Stomach smooth muscle (tissue), 2 donors: Measurements from ENCODE around the gene PLEKHA5.

Experiments used
- H3K27ac ChIP-seq: one replicate; pipeline ENCODE4 v1.7.0; 2013; ENCODE audit warnings: mild to moderate bottlenecking, low read length, inconsistent platforms
- H3K27me3 ChIP-seq, 2 donors: one replicate each; pipeline ENCODE4 v1.7.0; 2013; ENCODE audit warnings: low read length in 2 of 2; ENCODE audit not compliant: insufficient read depth in 2 of 2, control insufficient read depth in 1 of 2
- H3K36me3 ChIP-seq, 2 donors: one replicate each; pipeline ENCODE4 v1.7.0; 2013; ENCODE audit warnings: low read length in 2 of 2; ENCODE audit not compliant: control insufficient read depth in 2 of 2, insufficient read depth in 2 of 2
- H3K4me1 ChIP-seq: one replicate; pipeline ENCODE4 v1.7.0; 2013; ENCODE audit warnings: low read length; ENCODE audit not compliant: control insufficient read depth, insufficient read depth
- H3K4me3 ChIP-seq, 2 donors: one replicate each; pipeline ENCODE4 v1.7.0; 2013; ENCODE audit warnings: low read length in 2 of 2
- H3K9ac ChIP-seq, 2 donors: one replicate each; pipeline ENCODE4 v1.7.0; 2013; ENCODE audit warnings: low read length in 2 of 2, mild to moderate bottlenecking in 1 of 2
- H3K9me3 ChIP-seq, 2 donors: one replicate each; pipeline ENCODE4 v1.7.0; 2013; ENCODE audit warnings: low read length in 2 of 2; ENCODE audit not compliant: control insufficient read depth in 2 of 2
- donor health status: healthy.
- donor health status: Pancreatic carcinoma.

PLEKHA5 gene

DNA sequence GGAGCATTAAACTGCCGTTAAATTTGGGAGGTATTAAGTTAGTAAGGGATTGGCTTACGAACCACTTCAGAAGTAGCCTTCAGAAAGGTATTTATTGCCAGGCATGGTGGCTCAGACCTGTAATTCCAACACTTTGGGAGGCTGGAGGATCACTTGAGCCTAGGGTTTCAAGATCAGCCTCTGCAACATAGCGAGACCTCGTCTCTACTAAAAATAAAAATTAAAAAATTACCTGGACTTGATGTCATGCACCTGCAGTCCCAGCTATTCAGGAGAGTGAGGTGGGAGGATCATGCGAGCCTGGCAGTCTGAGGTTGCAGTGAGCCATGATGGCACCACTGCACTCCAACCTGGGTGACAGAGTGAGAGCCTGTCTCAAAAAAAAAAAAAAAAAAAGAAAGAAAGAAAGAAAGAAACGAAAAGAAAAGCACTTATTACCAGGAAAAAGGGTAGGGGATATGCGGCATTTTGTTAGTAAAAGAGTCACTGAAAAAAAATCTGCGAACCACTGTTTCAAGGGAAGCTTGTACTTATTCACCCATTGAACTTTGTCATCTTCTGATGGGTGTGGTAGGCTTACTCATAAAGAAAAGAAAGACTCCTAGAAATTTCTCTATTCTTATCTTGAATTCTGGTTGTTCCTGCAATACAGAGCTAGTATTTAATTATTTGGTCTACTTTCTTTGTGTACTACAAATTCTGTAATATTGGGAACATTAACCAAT, 33.6 kb upstream of the PLEKHA5 start:
- H3K4me3 ChIP-seq: no peak overlapping the region
- H3K4me1 ChIP-seq: no peaks in the 10 kb centered on the region
- no peaks in the 10 kb centered on the region for H3K27me3 ChIP-seq
- H3K9me3 ChIP-seq: no peaks in the 10 kb centered on the region
- H3K27ac ChIP-seq: no peak overlapping the region
- no peak overlapping the region for H3K9ac ChIP-seq
- H3K36me3 ChIP-seq: no peaks in the 10 kb centered on the region

DNA sequence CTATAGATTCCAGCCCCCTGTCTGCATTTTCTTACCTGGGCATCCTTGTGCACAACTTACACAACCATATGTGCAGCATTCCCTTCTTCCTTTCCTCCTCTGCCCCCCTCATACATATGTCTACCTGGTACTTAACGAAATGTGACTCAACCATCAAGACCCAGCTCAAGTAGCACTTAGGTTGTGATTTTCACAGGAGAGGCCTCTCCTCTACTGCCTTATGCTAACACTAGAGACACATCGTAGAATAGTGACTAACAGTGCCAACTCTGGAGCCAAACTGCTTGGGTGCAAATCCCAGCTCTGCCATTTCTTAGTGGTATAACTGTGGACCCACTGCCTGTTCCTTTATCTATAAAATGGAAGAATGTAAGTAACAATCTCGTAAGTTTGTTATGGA, 24.1 kb upstream of the PLEKHA5 start:
- no peak overlapping the region for H3K9ac ChIP-seq
- no peaks in the 10 kb centered on the region for H3K27me3 ChIP-seq
- H3K36me3 ChIP-seq: no peaks in the 10 kb centered on the region
- no peak overlapping the region for H3K27ac ChIP-seq
- H3K4me3 ChIP-seq: no peak overlapping the region
- H3K4me1 ChIP-seq: no peaks in the 10 kb centered on the region
- no peaks in the 10 kb centered on the region for H3K9me3 ChIP-seq

DNA sequence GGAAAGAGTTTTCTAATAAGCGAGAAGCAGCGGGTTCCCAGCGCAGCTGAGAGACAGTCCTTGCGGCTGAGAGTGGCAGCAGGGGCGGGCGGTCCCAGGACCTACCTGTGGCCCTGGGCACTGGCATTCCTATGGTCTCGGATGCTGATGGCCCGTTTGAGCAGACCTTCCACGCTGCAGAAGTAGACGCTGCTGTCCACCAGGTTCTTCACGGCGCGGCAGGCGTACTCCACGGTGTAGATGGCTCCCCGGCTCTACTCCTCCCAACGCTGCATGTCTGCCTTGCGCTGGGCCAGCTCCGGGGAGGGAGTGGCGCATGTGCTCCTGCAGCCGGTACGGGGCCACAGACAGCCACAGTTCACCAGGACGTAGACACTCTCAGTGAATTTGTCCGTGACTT, 21.8 kb upstream of the PLEKHA5 start:
- Histone ChIP-seq H3K9ac (no peak overlapping the region), H3K27ac (no peak overlapping the region), H3K4me3 (no peak overlapping the region), H3K36me3 (no peaks in the 10 kb centered on the region), H3K27me3 (no peaks in the 10 kb centered on the region), H3K4me1 (no peaks in the 10 kb centered on the region), H3K9me3 (no peaks in the 10 kb centered on the region)

DNA sequence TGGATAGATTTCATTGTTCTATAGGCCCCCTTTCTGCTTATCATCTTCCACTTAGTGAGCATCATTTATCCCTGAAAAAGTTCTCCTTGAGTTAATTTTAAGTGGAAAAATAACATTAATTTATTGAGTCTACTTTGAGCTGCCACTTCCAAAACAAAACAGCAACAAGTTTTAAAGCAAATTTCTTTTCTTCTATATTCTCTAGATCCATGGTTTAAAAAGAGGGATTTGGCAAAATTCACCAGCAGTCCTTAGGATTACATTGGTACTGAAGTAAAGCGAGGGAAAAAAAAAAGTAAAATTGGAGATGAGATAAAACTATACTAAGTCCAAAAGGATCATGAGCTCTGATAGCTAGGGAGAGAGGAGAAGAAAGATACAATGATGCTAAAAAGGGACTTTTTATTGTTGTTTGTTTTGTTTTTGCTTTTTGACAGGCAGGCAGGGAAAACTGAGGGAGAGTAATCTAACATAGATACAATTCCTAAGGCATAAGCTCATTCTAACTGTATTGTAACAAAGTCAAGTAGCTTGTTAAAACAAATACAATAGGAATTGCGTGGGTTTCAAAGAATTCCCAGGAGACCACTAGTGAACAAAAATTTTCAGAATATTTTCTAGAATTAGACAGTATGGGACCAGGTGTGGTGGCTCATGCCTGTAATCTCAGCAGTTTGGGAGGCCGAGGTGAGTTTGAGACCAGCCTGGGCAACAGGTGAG, 19.2 kb upstream of the PLEKHA5 start:
- Histone ChIP-seq H3K4me3 (no peak overlapping the region), H3K27ac (no peak overlapping the region), H3K27me3 (no peaks in the 10 kb centered on the region), H3K4me1 (no peaks in the 10 kb centered on the region), H3K36me3 (no peaks in the 10 kb centered on the region), H3K9ac (no peak overlapping the region), H3K9me3 (no peaks in the 10 kb centered on the region)

DNA sequence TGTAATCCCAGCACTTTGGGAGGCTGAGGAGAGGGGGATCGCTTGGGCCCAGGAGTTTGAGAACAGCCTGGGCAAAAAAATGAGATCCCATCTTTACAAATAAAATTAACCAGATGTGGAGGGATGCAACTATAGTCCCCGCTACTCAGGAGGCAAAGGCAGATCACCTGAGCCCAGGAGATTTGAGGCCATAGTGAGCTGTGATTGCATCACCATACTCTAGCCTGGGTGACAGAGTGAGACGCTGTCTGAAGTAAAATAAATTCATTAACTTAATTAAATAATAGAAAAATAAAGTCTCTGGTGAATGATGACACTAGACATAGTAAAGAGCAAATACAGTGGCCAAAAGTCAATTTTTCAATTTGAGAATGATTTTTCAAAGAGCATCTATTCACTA, 16.1 kb upstream of the PLEKHA5 start:
- no peaks in the 10 kb centered on the region for H3K27me3 ChIP-seq
- no peak overlapping the region for H3K27ac ChIP-seq
- no peaks in the 10 kb centered on the region for H3K9me3 ChIP-seq
- no peaks in the 10 kb centered on the region for H3K36me3 ChIP-seq
- no peak overlapping the region for H3K9ac ChIP-seq
- no peak overlapping the region for H3K4me3 ChIP-seq
- H3K4me1 ChIP-seq: no peaks in the 10 kb centered on the region

DNA sequence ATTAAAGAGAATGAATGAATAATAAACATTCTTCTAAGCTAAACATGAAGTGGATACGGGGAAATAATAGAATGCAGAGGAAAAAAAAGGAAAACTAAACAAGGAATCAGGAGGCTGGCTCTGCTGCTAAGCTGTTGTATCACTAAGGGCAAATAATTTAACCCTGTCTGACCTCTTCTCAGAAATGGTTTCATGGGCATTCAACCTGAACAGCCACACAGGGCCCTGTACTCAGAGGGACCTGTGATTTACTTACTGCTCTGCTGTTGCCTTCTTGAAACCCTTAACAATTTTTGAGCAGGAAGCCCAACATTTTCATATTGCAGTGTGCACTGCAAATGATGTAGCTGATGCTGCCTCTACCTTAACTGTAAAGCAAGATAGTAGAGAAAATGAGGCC, 14.2 kb upstream of the PLEKHA5 start:
- no peaks in the 10 kb centered on the region for H3K27me3 ChIP-seq
- no peak overlapping the region for H3K9ac ChIP-seq

DNA sequence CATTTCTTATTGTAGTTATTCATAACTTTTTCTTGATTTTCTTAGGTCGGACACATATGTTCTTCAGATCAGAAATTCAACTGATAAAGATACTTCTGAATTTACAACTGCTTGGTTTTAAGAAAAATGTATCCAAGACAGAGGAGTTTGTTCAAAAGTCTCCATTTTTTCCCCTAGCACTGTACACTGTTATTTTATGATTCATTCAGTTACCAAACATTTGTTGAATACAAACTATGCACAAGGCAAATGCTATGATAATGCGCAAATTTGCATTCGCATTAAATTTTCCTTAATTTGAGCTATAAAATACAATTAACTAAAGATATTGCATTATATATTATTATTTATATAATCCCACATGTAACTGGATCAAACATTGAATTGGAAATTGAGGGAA, 10.1 kb upstream of the PLEKHA5 start:
- Histone ChIP-seq H3K9me3 (no peaks in the 10 kb centered on the region), H3K9ac (no peak overlapping the region), H3K4me3 (no peak overlapping the region), H3K36me3 (no peaks in the 10 kb centered on the region), H3K27me3 (no peaks in the 10 kb centered on the region), H3K4me1 (no peaks in the 10 kb centered on the region), H3K27ac (no peak overlapping the region)

More for the DNA sequence above, 14.2 kb upstream of the PLEKHA5 start:
- H3K4me3 ChIP-seq: no peak overlapping the region
- H3K36me3 ChIP-seq: no peaks in the 10 kb centered on the region
- no peaks in the 10 kb centered on the region for H3K4me1 ChIP-seq
- no peaks in the 10 kb centered on the region for H3K9me3 ChIP-seq
- H3K27ac ChIP-seq: no peak overlapping the region

DNA sequence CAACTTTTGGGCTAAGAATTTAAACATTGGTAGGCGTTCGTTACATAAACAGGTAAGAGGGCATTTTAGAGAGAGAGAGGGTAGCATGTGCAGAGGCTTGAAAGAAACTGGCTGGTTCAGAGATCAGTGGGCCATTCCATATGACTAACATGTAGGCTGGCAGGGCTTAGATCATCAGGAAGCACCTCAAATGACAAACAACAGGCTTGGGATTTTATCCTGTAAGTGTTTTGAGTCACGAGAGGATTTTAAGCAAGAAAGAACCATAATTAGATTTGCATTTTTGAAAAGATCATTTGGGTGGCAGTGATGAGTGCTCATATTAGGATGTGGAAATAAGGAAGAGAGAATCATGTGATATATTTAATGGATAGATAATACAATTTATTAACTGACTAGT, 8.7 kb upstream of the PLEKHA5 start:
- Histone ChIP-seq H3K4me1 (no peaks in the 10 kb centered on the region), H3K4me3 (no peak overlapping the region), H3K9ac (no peak overlapping the region), H3K9me3 (no peaks in the 10 kb centered on the region), H3K27ac (no peak overlapping the region), H3K36me3 (no peaks in the 10 kb centered on the region), H3K27me3 (no peaks in the 10 kb centered on the region)

DNA sequence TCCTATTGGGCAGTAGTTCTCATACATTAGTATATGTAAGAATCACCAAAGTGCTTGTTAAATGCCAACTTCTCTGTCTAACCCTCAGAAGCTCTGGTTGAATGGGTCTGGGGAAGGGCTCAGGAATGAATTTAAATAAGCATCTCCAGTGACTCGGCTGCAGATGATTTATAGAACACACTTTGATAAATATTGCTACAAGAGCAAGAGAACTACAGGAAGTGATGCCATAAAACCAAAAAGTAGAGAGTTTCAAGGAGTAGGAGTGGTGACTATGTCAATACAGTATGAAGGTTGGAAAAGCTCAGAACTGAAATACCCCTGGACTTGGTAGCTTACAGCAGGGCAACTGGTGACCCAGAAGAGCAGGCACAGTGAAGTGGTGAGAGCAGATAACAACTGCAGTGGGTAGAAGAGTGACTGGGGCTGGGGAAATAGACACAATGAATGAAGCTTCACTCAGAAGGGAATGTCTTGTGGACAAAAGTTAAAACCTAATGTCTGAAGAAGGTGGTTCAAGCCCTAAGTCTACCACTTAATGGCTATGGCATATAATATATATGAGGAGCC, 8.0 kb upstream of the PLEKHA5 start:
- no peak overlapping the region for H3K4me3 ChIP-seq
- no peaks in the 10 kb centered on the region for H3K27me3 ChIP-seq

DNA sequence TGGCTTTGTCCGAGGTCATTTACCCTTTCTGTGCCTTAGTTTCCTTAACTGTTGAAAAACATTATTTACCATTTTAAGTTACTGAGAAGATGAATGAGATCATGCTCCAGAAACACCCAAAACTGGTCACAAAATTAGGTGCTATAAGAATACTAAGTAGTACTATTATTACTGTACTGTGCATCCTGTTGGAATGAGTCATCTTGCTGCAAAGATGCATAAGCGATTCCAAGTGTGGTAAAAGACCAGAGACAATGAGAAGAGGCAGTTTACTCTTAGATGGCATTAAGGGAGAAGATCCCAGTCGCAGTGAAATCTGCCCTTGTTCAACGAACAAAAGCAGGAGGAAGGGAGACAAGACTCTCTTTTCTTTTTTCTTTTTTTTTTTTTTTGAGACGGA, 4.2 kb upstream of the PLEKHA5 start:
- H3K27me3 ChIP-seq: no peaks in the 10 kb centered on the region
- no peak overlapping the region for H3K4me3 ChIP-seq
- no peak overlapping the region for H3K9ac ChIP-seq
- H3K36me3 ChIP-seq: no peaks in the 10 kb centered on the region
- H3K9me3 ChIP-seq: peaks cover 5% of the 10 kb centered on the region in 2 donors
- no peaks in the 10 kb centered on the region for H3K4me1 ChIP-seq
- no peak overlapping the region for H3K27ac ChIP-seq

More for the DNA sequence above, 8.0 kb upstream of the PLEKHA5 start:
- Histone ChIP-seq H3K9ac (no peak overlapping the region), H3K27ac (no peak overlapping the region), H3K36me3 (no peaks in the 10 kb centered on the region), H3K9me3 (peaks cover 0 to 2% of the 10 kb centered on the region in 2 donors), H3K4me1 (no peaks in the 10 kb centered on the region)

DNA sequence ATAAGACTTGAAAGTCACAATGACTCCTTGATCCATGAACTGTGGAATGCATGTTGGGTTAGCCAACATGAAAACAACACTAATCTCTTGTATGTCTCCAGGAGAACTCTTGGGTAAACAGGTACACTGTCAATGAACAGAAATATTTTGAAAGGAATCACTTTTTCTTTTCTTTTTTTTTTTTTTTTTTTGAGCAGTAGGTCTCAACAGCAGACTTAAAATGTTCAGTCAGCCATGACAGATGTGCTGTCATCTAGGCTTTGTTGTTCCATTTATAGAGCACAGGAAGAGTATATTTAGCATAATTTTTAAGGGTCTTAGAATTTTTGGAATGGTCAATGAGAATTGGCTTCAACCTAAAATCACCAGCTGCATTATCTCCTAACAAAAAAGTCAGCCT, 2.3 kb upstream of the PLEKHA5 start:
- H3K9ac ChIP-seq: no peak overlapping the region
- no peaks in the 10 kb centered on the region for H3K27me3 ChIP-seq
- no peak overlapping the region for H3K27ac ChIP-seq
- H3K4me1 ChIP-seq: no peaks in the 10 kb centered on the region
- no peak overlapping the region for H3K4me3 ChIP-seq
- no peaks in the 10 kb centered on the region for H3K36me3 ChIP-seq
- peaks cover 5% of the 10 kb centered on the region in 2 donors for H3K9me3 ChIP-seq
